Right ventricle myocardium superior (tissue), 1 donor: Measurements from ENCODE around the gene RTN1. TPM values are rescaled to one million over a fixed set of nuclear protein-coding genes. Genes with fewer than 3 reads are reported as not detected.
A peak's percentile ranks its signal among the peaks of the same experiment; 100 is the strongest.

Experiments
- ATAC-seq: fragments of 200-7000 bp; cut with Tn5 transposase; one replicate; pipeline ENCODE4 v1.9.1; 2020; ENCODE audit warnings: mild to moderate bottlenecking; ENCODE audit not compliant: poor library complexity
- DNase-seq: peaks from one replicate; pipeline ENCODE4 v3.0.0-alpha.2; 2020
- intact Hi-C: fragments of 100-400 bp; cut with DNase I; formaldehyde crosslinking; loops from one replicate; pipeline ENCODE4 v1.11.2; 2022
- total RNA-seq: library from RNA; stranded (reverse); fragmentation: NEBNext Ultra II Directional; extraction: Animal tissue kit (Norgen Biotek cat#: 25700); gene quantifications from one replicate; pipeline ENCODE4 v1.2.1, GENCODE V29; 2021
- donor health status: DM: no; HTN: yes; CAD: no; lungs with severe emphysema.

RTN1 gene
- total RNA-seq, 1 donor from 2014 or later: 1.1 TPM

DNA sequence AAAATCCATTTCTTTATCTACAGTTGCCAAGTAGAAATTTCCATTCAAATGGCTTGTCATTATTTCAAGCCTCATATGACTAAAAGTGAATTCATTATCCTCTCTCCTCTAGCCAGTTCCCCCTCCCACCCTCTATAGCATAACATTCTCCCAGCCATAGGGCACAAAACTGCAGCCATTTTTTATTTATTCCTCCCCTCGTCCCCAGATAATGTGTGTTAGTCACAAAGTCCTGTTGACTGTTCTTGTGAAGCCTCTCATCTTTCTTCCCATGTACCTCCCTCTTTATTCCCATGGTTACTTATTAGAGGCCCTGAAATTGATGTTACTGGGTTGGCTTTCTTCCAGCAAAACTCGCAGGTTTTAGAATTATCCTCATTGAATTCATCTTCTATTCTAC lies 13.2 kb downstream of the RTN1 start:
- intact Hi-C loops: no loop called here
- ATAC-seq (no peak), DNase-seq (no peak)

DNA sequence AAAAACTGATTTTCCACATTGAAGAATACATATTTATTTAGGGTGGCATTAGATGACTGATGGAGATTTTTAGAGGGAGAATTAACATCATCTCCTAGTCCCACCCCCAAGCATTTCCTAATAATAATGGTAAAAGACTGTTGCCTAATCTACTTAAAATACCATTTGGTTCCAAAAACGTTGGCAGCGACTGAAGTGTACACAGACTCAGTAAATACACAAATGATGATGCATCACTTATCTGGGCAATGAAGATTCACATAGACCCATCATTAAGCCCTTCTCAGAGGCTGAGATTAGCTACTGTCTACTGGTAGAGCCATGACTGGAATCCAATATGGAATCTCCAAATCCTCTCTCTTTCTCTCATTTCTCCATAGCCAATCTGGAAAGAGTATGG lies 18.2 kb downstream of the RTN1 start:
- DNase-seq (no peak), ATAC-seq (no peak)
- intact Hi-C loops: no loop called here

DNA sequence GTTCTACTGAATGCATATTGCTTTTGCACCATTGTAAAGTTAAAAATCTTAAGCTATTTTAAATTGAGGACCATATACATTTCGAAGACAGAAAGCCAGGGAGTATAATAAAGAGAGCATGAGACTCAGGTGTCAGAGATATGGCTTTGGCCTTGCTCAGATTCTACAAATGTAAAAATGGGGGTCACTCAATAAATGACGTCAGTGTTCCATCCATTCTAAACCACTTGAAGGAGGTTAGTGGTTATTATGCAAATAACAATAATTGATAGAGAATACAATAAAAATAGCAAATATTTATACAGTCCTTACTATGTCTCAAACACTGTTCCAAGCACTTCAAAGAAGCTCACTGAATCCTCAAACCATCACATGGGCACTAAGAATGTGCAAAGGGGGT lies 20.1 kb downstream of the RTN1 start:
- DNase-seq: no peak
- ATAC-seq: no peak
- intact Hi-C loops: no loop called here

DNA sequence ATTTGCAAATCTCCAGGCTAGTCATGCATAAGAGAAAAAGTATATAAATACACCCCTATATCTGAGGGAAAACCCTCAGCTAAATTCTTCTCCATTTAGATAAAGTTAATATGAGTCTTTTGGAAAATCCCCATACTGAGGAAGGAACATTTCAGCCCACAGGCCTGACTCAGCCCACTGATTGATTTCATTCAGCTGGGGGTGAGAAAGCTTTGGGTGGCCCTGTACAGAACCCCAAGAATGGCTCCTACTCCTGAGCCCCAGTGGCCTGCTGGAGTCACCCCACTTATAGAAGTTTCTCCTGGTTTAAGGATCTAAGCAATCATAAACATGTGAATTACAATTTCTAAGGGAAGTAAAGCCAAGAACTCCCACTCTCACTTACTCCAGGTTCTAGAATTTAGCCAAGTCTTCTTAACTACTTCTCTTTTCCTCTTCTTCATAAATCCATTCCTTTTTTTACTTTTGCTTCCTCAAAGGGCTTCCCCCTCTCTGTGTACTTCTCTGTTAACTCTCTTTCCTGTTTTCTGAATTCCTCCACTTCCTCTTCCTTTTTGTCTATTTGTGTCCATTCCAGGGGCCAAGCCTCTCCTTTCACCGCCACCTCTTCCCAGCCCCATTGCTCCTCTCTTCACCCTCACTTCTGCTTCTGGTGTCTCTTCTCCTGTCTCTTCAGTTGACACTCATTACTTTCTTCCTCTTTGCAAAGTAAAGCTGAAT lies 21.0 kb downstream of the RTN1 start:
- ATAC-seq: peak; percentile 74
- intact Hi-C loops: no loop called here
- DNase-seq: no peak

DNA sequence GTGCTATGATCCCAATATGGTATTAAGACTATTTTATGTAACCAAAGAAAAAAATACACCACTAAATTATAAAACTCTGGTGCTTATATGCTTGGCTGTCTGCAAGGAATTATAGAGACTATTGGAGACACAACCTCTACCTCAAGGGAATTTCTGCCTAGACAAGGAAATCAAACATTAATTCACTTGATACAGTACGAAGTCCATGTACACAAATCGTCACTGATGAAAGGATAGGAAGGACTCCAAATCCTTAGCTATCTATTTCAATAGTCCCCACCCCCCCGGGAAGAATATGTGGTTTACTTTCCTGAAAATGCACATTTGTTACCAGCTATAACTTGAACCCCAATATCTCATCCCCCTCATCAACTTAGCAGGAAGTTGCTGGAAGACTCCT lies 21.9 kb downstream of the RTN1 start:
- no peak for DNase-seq
- ATAC-seq: no peak
- intact Hi-C loops: no loop called here

DNA sequence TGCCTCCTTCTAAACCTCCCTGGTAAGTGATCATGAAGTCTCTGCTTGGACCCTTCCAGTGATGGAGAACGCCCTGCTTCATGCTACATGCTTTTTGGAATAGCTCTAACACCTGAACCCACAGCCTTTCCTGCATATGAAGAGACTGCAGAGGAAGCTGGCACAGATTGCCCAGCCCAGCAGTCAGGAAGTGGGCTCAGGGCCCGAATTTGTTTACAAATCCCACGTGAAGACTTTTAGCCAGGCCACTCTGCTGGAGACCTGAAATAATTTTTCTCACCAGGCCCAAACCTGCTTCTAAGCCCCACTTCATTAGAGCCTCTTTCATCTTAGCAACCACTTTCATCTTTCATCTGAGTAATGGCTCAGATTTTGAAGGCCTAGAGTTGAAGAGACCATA lies 22.9 kb downstream of the RTN1 start:
- intact Hi-C loops: no loop called here
- DNase-seq: no peak
- no peak for ATAC-seq

DNA sequence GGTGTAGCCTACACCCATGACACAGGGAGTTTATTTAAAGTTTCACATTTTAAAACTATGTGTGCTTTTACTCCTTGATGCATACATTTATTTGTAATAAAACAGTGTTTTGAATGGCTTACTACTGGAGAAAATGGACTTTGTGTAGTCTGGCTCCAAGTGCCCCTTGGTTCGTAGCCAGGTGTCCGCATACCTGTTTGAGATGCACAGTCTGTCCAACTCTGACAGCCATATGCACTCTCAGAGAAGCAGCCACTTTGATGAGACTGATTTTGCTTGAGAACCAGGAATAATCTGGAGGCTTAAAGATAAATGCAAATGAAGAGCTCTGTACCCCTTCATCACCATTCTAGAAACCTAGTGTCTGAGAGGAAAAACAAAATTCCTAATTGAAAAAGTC lies 24.0 kb downstream of the RTN1 start:
- ATAC-seq (no peak), DNase-seq (no peak)
- intact Hi-C loops: no loop called here

DNA sequence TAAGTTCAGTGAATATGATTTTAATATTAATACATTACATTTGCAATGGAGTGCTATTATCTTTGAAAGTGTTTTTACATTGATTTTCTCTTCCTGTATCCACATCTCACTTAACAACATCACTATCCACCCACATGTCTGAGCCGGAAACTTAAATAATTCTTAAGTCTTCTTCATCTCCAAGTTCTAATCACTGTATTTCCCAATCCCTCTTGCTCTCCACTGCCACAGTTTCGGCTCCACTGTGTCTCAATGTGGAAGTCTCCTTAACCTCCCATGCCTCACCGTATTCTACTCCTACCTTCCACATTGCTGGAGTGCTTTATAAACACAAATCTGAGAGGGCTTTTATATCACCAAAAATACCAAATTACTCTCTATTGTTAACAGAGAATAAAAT lies 25.3 kb downstream of the RTN1 start:
- DNase-seq (no peak), ATAC-seq (no peak)
- intact Hi-C loops: no loop called here

DNA sequence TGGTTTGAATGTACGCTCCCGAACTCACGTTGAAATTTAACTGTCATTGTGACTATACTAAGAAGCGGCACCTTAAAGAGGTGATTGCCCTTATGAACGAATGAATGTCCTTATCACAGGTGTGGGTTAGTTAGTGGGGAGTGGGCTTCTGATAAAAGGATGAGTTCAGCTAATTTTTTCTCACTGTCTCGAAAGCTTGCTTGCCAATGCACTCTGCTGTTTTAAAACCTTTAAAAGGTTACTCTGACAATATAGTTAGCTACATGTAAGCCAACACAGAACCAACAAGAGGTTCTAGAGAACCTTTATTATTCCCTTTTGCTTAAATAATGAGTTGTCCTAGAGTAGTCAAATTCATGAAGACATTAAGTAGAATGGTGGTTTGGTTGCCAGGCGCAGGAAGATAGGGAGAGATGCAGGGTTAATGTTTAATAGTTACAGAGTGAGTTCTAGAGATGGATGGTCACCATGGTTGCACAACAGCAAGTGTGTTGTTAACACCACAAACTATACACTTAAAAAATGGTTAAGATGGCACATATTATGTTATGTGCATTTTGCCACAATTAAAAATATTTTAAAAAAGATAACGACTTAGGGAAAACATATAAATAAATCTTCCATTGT lies 26.3 kb downstream of the RTN1 start:
- ATAC-seq (no peak), DNase-seq (no peak)
- intact Hi-C loops: no loop called here

DNA sequence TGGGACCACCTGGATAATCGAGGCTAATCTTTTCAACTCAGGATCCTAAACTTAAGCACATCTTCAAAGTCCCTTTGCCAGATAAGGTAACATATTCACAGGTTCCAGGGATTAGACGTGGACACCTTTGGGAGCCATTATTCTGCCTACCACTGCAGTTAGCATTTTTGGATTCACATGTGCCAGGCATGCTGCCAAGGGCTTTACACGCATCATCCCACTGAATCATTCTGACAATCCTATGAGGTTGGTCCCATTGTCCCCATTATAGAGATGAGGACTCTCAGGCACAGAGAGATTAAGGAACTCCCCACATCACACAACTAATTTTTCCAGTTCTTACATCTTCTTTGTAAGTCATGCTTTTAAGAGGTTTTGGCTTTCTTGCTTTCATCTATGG lies 34.5 kb downstream of the RTN1 start:
- intact Hi-C loops: no loop called here
- DNase-seq (no peak), ATAC-seq (no peak)

DNA sequence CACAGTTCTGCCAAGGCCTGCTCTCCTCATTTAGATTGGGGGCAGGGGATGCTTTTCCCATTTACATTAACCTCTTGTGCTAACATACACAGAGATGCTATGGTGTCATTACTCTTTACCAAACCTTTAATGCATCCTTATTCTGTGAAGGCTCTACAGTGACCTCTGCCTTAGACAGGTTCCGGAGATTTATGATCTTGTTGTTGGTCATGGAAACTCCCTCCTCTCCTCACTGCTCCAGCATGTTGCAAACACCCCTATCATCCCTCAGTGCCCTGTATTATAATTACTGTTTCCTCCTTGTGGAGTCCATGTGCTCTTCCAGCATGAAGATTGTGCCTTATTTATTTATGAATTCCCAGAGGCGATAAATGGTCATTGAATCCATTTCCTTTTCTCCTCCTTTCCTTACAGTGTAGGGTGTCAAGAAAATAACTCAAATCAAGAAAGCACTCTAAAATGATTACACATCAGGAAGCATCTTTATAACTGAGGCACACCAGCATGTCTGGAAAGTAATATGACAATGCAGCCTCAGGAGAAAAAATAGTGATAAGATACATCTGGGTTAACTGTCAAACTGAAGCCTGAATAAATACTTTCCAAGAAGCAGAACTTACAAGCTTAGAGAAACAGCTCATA lies 37.8 kb downstream of the RTN1 start:
- DNase-seq: no peak
- ATAC-seq: no peak

DNA sequence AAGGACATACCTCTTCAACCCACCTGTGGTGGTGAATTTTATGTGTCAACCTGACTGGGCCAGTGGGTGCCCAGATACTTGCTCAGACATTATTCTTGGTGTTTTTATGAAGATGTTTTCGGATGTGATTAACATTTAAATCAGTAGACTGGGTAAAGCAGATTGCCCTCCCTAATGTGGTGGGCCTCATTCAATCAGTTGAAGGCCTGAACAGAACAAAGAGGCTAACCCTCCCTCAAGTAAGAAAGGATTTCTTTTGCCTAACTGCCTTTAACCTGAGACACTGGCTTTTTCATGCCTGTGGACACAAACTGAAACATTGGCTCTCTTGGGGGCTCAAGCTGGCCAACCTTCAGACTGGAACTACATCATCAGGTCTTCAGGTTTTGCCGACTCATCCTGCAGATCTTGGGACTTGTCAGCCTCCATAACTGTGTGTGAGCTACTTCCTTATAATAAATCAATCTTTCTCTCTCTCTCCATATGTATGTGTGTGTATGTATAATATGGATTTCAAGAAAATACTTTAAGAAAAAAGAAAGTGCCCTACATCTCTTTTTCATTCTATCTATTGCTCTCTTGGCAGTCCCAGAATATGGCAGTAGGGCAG lies 39.4 kb downstream of the RTN1 start:
- DNase-seq (no peak), ATAC-seq (no peak)
- intact Hi-C loops: no loop called here

More for the DNA sequence above, 37.8 kb downstream of the RTN1 start:
- intact Hi-C loops: no loop called here

DNA sequence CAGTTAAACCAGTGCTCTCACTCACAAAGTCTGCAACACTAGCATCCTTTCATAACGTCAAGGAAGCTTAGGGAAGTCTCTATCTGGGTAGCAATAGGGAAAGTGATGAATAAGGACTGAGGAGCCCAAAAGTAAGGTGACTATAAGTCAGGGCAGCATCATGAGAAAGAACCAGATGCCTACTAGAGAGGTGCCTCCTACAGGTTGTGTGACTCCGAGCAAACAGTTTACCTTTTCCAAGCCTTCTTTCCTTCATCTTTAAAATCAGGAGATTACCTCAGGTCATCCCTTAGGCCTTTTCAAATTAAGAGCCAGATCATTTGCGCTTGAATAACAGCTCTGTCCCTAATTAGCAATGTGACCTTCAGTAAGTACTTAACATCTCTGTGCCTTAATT lies 40.2 kb downstream of the RTN1 start:
- no peak for ATAC-seq
- intact Hi-C loops: no loop called here
- DNase-seq: no peak

DNA sequence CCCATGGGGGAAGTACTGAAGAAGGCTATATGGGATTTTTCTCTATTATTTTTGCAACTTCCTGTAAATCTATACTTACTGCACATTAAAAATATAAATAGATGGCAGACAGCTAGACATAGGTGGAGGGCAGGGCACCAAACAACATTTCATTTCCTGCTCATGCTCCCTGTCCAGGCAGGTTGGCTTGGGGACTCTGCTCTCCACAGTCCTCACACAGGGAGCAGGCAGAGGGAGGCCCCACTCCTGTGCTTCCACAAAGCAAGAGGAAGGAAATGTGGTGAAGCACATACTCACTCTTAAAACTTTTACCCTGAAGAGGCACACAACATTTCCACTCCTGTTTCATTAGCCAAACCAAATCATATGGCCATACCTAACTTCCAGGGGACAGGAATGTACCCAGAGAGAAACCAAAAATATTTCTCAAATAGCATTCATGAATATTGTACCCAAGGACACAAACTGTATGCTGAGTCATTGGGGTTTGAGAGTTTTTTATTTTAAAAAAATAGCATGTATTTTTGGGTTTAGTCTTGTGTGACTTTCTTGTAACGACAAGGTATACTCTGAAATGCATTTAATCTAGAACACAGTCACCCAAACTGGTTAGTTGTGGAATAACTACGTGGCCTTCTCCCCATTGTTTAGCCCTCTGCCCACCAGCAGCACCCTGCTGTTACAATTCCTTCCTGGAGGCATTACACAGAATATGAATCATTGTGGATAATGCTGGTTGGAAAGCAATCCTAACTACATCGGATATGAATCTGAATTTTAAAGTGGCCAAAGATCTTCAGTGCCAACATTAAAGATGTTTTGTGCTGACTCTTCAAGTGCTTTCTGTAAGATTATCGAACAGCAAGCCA lies 40.9 kb downstream of the RTN1 start:
- intact Hi-C loops: no loop called here
- ATAC-seq (no peak), DNase-seq (no peak)

DNA sequence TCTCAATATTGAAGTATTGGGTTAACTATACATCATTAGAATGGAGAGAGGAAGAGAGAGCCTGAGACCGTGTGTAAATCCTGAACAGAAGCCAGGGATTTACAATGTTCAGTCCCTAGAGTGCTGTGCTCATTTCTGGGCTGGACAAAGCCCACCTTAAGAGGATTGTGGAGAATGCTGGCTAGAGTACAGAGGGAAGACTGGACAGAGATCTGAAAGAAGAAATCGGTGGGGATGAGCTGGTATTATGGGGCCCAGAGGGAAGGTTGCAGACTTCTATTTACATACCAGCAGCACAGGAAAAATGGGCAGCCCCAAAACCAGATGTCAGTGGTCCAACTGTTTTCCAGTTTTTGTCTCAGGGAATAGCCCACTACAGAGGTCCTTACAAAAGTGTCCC lies 42.3 kb downstream of the RTN1 start:
- intact Hi-C loops: no loop called here
- DNase-seq (no peak), ATAC-seq (no peak)

DNA sequence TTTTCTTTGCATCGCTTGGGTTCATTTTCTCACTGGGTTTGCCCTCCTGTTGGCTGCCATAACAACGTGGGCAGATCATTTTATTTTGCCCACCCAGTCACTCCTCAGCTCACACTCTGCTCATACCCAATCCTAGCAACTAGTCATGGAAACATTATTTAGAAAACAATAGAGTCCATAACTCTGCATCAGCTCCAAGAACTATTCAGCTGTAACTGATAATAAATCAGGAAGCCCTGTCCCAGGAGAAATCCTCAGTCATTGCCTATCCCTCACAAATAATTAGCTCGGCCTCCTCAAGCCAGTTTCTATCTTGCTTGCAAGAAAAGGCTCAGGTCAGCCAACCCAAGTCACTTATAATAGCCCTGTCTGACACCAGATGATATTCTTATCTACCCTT lies 43.2 kb downstream of the RTN1 start:
- DNase-seq (no peak), ATAC-seq (no peak)
- intact Hi-C loops: no loop called here

DNA sequence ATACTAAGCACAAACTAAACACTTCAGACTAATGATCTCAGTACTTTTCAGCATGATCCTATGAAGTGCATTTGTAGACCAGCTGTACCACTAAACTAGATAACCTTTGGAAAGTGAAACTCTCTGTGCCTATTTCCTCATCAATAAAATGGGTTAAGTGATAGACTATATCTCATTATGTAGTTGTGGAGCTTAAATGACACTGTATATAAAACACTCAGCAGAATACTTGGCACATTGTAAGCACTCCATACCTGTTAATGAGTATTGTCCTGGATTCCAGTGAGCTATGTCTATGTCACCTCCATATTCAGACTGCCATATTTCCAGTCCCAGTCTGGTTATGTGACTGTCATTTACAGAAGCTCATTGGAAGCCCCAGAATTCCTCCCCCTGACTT lies 44.4 kb downstream of the RTN1 start:
- no peak for DNase-seq
- intact Hi-C loops: no loop called here

DNA sequence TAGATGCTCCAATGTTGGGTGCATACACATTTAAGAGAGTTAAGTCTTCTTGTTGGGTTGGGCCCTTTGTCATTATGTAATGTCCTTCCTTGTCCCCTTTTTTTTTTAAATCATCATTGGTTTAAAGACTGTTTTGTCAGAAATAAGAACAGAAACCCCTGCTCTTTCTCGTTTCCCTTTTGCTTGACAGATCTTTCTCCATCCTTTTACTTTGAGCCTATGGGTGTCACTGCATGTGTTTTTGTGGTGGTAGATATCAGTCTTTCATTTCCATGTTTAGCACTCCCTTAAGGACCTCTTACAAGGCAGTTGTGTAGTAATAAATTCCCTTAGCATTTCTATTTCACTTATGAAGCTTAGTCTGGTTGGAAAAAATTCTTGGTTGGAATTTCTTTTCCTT lies 47.4 kb downstream of the RTN1 start:
- ATAC-seq: no peak
- intact Hi-C loops: no loop called here
- no peak for DNase-seq

More for the DNA sequence above, 44.4 kb downstream of the RTN1 start:
- no peak for ATAC-seq

DNA sequence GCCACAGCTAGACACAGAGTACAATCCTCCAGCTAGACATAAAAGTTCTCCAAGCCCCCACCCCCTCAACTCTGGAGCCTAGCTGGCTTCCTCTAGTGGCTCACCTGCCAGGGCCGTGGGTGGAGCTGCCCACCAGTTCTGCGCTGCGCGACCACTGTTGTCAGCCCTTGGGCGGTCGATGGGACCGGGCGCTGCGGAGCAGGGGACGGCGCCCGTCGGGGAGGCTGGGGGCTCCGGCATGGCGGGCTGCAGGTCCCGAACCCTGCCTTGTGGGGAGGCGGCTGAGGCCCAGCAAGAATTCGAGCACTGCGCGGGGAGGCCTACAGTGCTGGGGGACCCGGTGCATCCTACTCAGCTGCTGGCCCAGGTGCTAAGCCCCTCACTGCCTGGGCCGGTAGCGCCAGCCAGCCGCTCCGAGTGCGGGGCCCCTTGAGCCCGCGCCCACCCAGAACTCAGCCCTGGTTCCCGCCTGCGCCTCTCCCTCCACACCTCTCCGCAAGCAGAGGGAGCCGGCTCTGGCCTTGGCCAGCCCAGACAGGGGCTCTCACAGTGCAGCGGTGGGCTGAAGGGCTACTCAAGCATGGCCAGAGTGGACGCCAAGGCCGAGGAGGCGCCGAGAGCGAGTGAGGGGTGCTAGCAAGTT lies 51.0 kb downstream of the RTN1 start:
- ATAC-seq (no peak), DNase-seq (no peak)
- intact Hi-C loops: no loop called here
